SU-DHL-6 (cell line): ENCODE data around the gene TAX1BP3.

Source experiments
- H2AFZ ChIP-seq: fragments of 200-600 bp; sonication (generic); 2 replicates; pipeline ENCODE4 v1.6.1; 2014; ENCODE audit warnings: low read depth, mild to moderate bottlenecking, moderate library complexity, mixed read lengths, antibody characterized with exemption, low read length; ENCODE audit not compliant: severe bottlenecking
- H3F3A ChIP-seq: fragments of 200-600 bp; shearing (Covaris generic); 2 replicates; pipeline ENCODE4 v1.6.0; 2016; ENCODE audit warnings: antibody characterized with exemption, mild to moderate bottlenecking; ENCODE audit not compliant: insufficient read depth
- H3K27ac ChIP-seq: fragments of 200-600 bp; sonication (generic); 2 replicates; pipeline ENCODE4 v1.5.1; 2016; ENCODE audit warnings: low read depth, mild to moderate bottlenecking, low read length, moderate library complexity, mixed read lengths
- H3K27me3 ChIP-seq: fragments of 200-600 bp; sonication (generic), shearing (Covaris generic); 2 replicates; pipeline ENCODE4 v1.6.0; 2014; ENCODE audit warnings: mild to moderate bottlenecking, low read length
- H3K36me3 ChIP-seq: fragments of 200-600 bp; sonication (generic); 2 replicates; pipeline ENCODE4 v1.6.1; 2014; ENCODE audit warnings: mild to moderate bottlenecking, low read length, mixed read lengths
- H3K4me2 ChIP-seq: fragments of 300-600, 200-600 bp; shearing (Covaris generic), sonication (generic); 2 replicates; pipeline ENCODE4 v1.6.0; 2014; ENCODE audit warnings: low read length, low read depth, mild to moderate bottlenecking; ENCODE audit not compliant: poor library complexity, severe bottlenecking
- H3K4me3 ChIP-seq: fragments of 200-600 bp; sonication (generic); 2 replicates; pipeline ENCODE4 v1.5.1; 2014; ENCODE audit warnings: antibody characterized with exemption, low read length, mild to moderate bottlenecking, mixed read lengths; ENCODE audit not compliant: insufficient read depth, poor library complexity, severe bottlenecking
- H3K79me2 ChIP-seq: fragments of 200-600 bp; sonication (generic); 2 replicates; pipeline ENCODE4 v1.6.1; 2014; ENCODE audit warnings: mild to moderate bottlenecking, low read length, moderate library complexity; ENCODE audit not compliant: insufficient read depth
- H3K9ac ChIP-seq: fragments of 200-600 bp; sonication (generic); 2 replicates; pipeline ENCODE4 v1.7.0; 2014; ENCODE audit warnings: mild to moderate bottlenecking, low read length
- H3K9me2 ChIP-seq: fragments of 200-600 bp; sonication (generic); replicated peaks from 2 replicates; pipeline ENCODE4 v1.6.1; 2014; ENCODE audit warnings: low read length; ENCODE audit not compliant: insufficient read depth
- H3K9me3 ChIP-seq: fragments of 200-600 bp; sonication (generic); 2 replicates; pipeline ENCODE4 v1.6.1; 2014; ENCODE audit warnings: low read length, mixed read lengths; ENCODE audit not compliant: insufficient read depth
- H4K20me1 ChIP-seq: fragments of 200-600 bp; sonication (generic); 2 replicates; pipeline ENCODE4 v1.6.1; 2014; ENCODE audit warnings: low read depth, mild to moderate bottlenecking, antibody characterized with exemption, low read length, moderate library complexity, mixed read lengths
- EZH2phosphoT487 ChIP-seq: fragments of 200-600 bp; sonication (generic), shearing (Covaris generic); conservative IDR thresholded peaks from 2 replicates; pipeline ENCODE4 v1.6.1; 2018; ENCODE audit warnings: mild to moderate bottlenecking, antibody characterized with exemption, low read length, moderate library complexity, mixed read lengths
- TF ChIP-seq, protein P1 (sequence below): fragments of 200-600 bp; sonication (generic); IDR thresholded peaks from one replicate; pipeline ENCODE4 v1.5.1; 2017; ENCODE audit warnings: antibody characterized with exemption, mild to moderate bottlenecking, low read length, moderate library complexity; ENCODE audit not compliant: insufficient read depth, poor library complexity, severe bottlenecking

The TAX1BP3 gene

DNA sequence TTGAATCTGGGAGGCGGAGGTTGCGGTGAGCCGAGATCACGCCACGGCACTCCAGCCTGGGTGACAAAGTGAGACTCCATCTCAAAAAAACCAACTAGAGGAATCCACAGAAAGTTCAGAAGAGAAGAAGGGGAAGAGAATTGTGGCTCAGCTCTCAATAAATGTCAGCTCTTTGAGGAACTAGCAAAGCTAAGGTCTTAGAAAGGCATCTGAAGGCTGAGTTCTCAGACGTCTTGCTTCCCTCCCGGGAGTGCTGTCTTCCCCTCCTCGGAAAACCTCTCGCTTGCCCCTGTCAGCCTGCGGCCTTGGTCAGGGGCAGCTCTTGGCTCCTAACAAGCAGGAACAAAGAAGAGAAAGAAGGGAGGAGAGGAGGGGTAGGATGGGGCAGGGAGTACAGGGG is 37.6 kb downstream of the TAX1BP3 start:
- H3K36me3 ChIP-seq: no peaks in the 10 kb centered on the region
- no peaks in the 10 kb centered on the region for H3F3A ChIP-seq
- H3K4me2 ChIP-seq: no peak overlapping the region
- H3K9ac ChIP-seq: no peak overlapping the region
- no peaks in the 10 kb centered on the region for H4K20me1 ChIP-seq
- no peaks in the 10 kb centered on the region for H3K27me3 ChIP-seq
- no peak overlapping the region for H3K4me3 ChIP-seq
- H3K9me3 ChIP-seq: no peaks in the 10 kb centered on the region
- TF ChIP-seq, protein P1, sequence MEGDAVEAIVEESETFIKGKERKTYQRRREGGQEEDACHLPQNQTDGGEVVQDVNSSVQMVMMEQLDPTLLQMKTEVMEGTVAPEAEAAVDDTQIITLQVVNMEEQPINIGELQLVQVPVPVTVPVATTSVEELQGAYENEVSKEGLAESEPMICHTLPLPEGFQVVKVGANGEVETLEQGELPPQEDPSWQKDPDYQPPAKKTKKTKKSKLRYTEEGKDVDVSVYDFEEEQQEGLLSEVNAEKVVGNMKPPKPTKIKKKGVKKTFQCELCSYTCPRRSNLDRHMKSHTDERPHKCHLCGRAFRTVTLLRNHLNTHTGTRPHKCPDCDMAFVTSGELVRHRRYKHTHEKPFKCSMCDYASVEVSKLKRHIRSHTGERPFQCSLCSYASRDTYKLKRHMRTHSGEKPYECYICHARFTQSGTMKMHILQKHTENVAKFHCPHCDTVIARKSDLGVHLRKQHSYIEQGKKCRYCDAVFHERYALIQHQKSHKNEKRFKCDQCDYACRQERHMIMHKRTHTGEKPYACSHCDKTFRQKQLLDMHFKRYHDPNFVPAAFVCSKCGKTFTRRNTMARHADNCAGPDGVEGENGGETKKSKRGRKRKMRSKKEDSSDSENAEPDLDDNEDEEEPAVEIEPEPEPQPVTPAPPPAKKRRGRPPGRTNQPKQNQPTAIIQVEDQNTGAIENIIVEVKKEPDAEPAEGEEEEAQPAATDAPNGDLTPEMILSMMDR: no peak
- TF ChIP-seq EZH2phosphoT487: no peak
- peaks cover 14% of the 10 kb centered on the region; the same call in 1 of the 2 replicates for H3K79me2 ChIP-seq
- no peaks in the 10 kb centered on the region for H3K9me2 ChIP-seq
- no peak overlapping the region for H2AFZ ChIP-seq
- no peak overlapping the region for H3K27ac ChIP-seq

GRCh38 chr17:3627769-3628167 is 40.6 kb downstream of the TAX1BP3 start:
- Histone ChIP-seq H3K79me2 (peaks cover 3% of the 10 kb centered on the region; the same call in 1 of the 2 replicates), H3K4me3 (no peak overlapping the region), H3K36me3 (no peaks in the 10 kb centered on the region), H2AFZ (no peak overlapping the region), H4K20me1 (no peaks in the 10 kb centered on the region), H3F3A (no peaks in the 10 kb centered on the region), H3K27me3 (no peaks in the 10 kb centered on the region), H3K4me2 (no peak overlapping the region), H3K9me3 (no peaks in the 10 kb centered on the region), H3K9me2 (no peaks in the 10 kb centered on the region), H3K9ac (no peak overlapping the region), H3K27ac (no peak overlapping the region)
- TF ChIP-seq EZH2phosphoT487: no peak
- TF ChIP-seq, protein P1: no peak

DNA sequence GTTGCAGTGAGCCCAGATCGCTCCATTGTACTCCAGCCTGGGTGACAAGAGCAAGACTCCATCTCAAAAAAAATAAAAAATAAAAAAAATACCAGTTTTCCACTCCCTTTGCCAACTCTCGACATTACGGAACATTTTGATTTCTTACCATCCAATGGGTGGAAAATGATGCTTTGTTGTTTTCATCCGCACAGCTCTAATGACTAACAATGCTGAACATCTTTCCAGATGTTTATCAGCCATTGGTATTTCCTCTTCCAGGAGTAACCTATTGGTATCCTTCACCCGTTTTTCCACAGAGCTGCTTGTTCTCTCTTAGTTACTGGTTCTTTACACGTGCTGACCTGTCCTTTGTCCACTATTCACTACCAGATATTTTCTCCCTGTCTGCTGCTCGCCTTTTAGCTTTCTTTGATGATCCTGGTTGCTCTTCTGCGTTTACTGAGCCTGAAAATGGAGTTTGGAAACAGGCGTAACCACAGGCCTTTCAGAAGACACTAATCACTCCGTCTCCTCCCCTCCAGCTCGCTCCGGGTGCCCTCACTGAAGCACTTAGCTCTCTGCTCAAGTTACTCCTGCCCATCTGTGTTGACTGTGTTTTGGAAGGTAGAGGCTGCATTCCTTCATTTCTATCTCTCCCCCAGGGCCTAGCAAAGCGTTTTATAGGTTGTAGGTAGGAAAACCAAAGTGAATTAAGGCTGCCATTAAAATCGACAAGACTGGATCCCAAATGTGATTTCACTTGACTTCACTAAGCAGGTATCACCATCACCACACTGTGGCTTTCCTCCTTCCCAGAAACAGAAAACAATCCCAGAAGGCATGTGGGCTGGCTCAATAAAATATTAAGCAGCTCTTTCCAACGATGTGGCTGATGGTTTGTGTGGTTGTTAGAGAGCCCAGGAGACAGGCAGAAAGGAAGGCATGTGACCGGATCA is 41.3 kb downstream of the TAX1BP3 start:
- Histone ChIP-seq H3K9me3 (no peaks in the 10 kb centered on the region), H3K9me2 (no peaks in the 10 kb centered on the region), H3K27me3 (no peaks in the 10 kb centered on the region), H3F3A (no peaks in the 10 kb centered on the region), H3K4me2 (no peak overlapping the region), H4K20me1 (no peaks in the 10 kb centered on the region), H3K79me2 (no peaks in the 10 kb centered on the region), H3K9ac (no peak overlapping the region), H3K4me3 (no peak overlapping the region), H2AFZ (no peak overlapping the region), H3K36me3 (no peaks in the 10 kb centered on the region), H3K27ac (no peak overlapping the region)
- TF ChIP-seq, protein P1: no peak
- no peak for TF ChIP-seq EZH2phosphoT487
